Measurements from ENCODE around the gene KIAA0930. TPM values are rescaled to one million over a fixed set of nuclear protein-coding genes. Genes with fewer than 3 reads are reported as not detected.

The KIAA0930 gene
- total and polyA plus RNA-seq, 3 donors from 2014 or later: 62.4 to 77.5 (median 62.9) TPM

DNA sequence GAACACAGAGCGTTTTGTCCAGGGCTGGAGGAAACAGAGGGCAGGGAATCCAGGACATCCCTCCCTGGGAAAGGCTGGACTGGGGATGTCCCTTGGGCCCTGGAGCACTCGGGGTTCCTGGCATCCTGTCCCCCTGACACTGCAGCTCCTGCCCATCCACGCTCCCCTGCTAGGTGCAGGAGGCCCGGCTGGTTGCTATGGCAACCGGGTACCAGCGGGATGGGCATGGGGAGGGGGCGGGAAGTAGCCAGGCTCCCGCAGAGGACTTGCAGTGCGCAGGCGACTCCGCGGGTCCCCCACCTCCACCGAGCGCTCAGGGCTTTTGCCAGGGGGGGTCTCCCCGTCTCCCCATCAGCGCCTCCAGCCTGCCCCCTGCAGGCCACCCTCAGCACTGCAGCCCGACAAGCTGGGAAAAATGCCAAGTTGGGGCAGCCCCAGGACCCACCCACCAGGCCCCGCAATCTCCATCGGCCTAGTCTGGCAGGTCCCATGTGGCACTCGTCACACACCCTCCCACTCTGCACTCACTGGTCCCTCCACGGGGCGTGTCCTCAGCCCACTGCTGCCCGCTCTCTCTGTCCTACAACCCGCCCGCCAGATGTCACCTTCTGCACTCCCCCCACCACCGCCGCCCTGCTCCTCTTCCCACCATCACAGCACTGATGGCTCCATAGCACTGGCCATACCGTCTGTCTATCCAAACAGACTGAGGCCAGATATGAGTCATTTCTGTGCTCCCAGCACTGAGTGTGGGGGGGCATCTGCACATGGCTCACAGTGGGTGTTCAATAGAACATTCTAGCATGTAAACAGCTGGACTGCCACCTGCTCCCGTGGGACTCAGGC is 31.5 kb downstream of the KIAA0930 start:
- peaks cover 24% of the 10 kb centered on the region for H3K4me1 ChIP-seq
- no peaks in the 10 kb centered on the region for H3K27me3 ChIP-seq
- H3K27ac ChIP-seq: no peak overlapping the region
- no peaks in the 10 kb centered on the region for H3K9me3 ChIP-seq
- no peak overlapping the region for H3K4me3 ChIP-seq
- no peaks in the 10 kb centered on the region for H3K36me3 ChIP-seq (ENCODE audit: low read depth, missing control alignments)
- 55 to 65% methylated on average over 14 to 29 of the region's 29 CpGs for WGBS, 2 donors
- no peak for TF ChIP-seq POLR2A (IDR thresholded peaks at IDR 0.05)
- TF ChIP-seq, protein P1, sequence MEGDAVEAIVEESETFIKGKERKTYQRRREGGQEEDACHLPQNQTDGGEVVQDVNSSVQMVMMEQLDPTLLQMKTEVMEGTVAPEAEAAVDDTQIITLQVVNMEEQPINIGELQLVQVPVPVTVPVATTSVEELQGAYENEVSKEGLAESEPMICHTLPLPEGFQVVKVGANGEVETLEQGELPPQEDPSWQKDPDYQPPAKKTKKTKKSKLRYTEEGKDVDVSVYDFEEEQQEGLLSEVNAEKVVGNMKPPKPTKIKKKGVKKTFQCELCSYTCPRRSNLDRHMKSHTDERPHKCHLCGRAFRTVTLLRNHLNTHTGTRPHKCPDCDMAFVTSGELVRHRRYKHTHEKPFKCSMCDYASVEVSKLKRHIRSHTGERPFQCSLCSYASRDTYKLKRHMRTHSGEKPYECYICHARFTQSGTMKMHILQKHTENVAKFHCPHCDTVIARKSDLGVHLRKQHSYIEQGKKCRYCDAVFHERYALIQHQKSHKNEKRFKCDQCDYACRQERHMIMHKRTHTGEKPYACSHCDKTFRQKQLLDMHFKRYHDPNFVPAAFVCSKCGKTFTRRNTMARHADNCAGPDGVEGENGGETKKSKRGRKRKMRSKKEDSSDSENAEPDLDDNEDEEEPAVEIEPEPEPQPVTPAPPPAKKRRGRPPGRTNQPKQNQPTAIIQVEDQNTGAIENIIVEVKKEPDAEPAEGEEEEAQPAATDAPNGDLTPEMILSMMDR (IDR thresholded peaks at IDR 0.05): peak; percentile 57 to 75 (median 68)
- no peak for DNase-seq
- intact Hi-C loops (cut with DNase I; ENCODE audit: low total_unique reads): no loop called here

DNA sequence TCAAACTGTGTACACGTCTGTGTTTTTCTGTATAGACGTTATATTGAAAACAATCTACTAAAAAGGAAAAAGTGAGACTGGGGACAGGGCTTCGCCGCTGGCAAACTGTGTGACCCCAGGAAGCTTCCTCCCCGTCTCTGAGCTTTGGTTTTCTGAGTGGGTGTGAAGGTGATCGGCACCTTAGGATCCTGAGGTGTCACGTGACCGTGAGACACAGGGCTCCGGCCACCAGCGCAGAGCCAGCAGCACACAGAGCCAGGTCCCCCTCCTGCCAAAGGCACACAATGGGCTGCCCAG is 32.0 kb downstream of the KIAA0930 start:
- Histone ChIP-seq H3K27ac (no peak overlapping the region), H3K4me1 (peaks cover 27% of the 10 kb centered on the region), H3K4me3 (no peak overlapping the region), H3K9me3 (no peaks in the 10 kb centered on the region), H3K27me3 (no peaks in the 10 kb centered on the region), H3K36me3 (ENCODE audit: low read depth, missing control alignments) (no peaks in the 10 kb centered on the region)
- DNase-seq: no peak
- intact Hi-C loops (cut with DNase I; ENCODE audit: low total_unique reads): no loop called here
- TF ChIP-seq POLR2A (IDR thresholded peaks at IDR 0.05): no peak
- TF ChIP-seq, protein P1 (IDR thresholded peaks at IDR 0.05): no peak
- WGBS, 2 donors: 53 to 59% methylated on average over 9 to 10 of the region's 10 CpGs

DNA sequence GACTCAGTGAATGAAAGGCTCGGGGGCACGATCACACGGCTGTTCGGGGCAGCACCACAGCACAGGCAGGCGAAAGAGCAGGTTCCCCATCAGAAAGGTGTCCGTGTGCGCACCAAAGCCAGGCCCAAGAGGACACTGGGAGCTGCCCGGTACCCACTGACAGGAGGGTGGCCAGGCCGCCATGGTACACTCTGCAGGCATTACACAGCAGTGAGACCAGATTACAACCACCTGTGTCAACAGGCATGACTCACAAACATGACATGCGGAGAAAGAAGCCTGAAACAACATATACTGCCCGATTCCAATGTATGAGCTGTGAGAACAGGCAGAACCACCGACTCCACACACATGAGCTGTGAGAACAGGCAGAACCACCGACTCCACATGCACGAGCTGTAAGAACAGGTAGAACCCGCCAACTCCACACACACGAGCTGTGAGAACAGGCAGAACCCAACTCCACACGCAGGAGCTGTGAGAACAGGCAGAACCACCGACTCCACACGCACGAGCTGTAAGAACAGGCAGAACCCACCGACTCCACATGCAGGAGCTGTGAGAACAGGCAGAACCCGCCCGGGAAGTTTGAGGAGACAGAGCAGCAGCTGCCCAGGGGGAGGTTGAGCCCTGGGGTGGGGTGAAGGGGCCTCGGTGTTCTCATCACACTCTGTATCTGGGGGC is 32.6 kb downstream of the KIAA0930 start:
- Histone ChIP-seq H3K27me3 (no peaks in the 10 kb centered on the region), H3K4me1 (peaks cover 25% of the 10 kb centered on the region), H3K9me3 (no peaks in the 10 kb centered on the region), H3K4me3 (no peak overlapping the region), H3K27ac (no peak overlapping the region), H3K36me3 (ENCODE audit: low read depth, missing control alignments) (no peaks in the 10 kb centered on the region)
- intact Hi-C loops (cut with DNase I; ENCODE audit: low total_unique reads): no loop called here
- TF ChIP-seq POLR2A (IDR thresholded peaks at IDR 0.05): no peak
- TF ChIP-seq, protein P1 (IDR thresholded peaks at IDR 0.05): no peak
- no peak for DNase-seq
- whole genome bisulfite sequencing, 2 donors: 76 to 88% methylated on average over 19 to 24 of the region's 24 CpGs

DNA sequence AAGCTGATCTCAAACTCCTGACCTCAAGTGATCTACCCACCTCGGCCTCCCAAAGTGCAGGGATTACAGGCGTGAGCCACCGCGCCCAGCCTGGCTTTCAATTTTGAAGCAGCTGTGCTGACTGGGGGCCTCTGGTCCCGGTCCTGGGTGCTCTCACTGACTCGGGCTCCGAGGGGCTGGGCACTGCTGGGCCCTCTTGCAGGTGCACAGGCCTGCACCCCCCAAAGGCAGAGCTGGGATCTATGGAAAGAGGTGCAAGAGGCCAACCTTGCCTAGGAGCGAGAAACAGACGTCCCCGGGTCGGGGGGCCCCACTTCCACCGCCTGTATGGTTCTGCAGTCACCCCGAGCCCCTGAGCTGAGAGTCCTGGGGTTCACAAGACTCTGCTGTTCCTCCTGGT is 33.2 kb downstream of the KIAA0930 start:
- intact Hi-C loops (cut with DNase I; ENCODE audit: low total_unique reads): no loop called here
- no peak for DNase-seq
- WGBS, 2 donors: 90 to 95% methylated on average over 13 of the region's 13 CpGs
- Histone ChIP-seq H3K27ac (no peak overlapping the region), H3K9me3 (no peaks in the 10 kb centered on the region), H3K27me3 (no peaks in the 10 kb centered on the region), H3K4me3 (no peak overlapping the region), H3K36me3 (ENCODE audit: low read depth, missing control alignments) (no peaks in the 10 kb centered on the region), H3K4me1 (peaks cover 20% of the 10 kb centered on the region)
- TF ChIP-seq, protein P1 (IDR thresholded peaks at IDR 0.05): no peak
- TF ChIP-seq POLR2A (IDR thresholded peaks at IDR 0.05): no peak

Measured in testis (tissue), 3 donors.